GM19455 (cell line): ENCODE data around the gene DPEP2.
"Not testable (repeated sequence)": the region's sequence is repeated elsewhere in the genome, so short reads cannot be mapped to it uniquely, and the experiment has no call there.

ENCODE experiments used
- ATAC-seq: cut with Tn5 transposase; IDR thresholded peaks from one replicate; pipeline ENCODE4 v1.9.1; 2021; ENCODE audit not compliant: unreplicated experiment

Gene DPEP2

GRCh38 chr16:68005786-68006286, 6.6 kb upstream of the DPEP2 start:
- no peak for ATAC-seq

- ATAC-seq = no peak
Measured at GRCh38 chr16:68005211-68005610, 5.9 kb upstream of the DPEP2 start.

- ATAC-seq = no peak
Measured at GRCh38 chr16:68003031-68003430, 3.7 kb upstream of the DPEP2 start.

GRCh38 chr16:68000450-68000849, 1.2 kb upstream of the DPEP2 start:
- no peak for ATAC-seq

- no peak for ATAC-seq
Measured at GRCh38 chr16:67999985-68000384, 701 bp upstream of the DPEP2 start.

GRCh38 chr16:67998231-67998778, 979 bp downstream of the DPEP2 start:
- ATAC-seq = not testable (repeated sequence)

GRCh38 chr16:67996666-67997065, 2.6 kb downstream of the DPEP2 start:
- ATAC-seq = no peak

GRCh38 chr16:67995423-67995822, 3.9 kb downstream of the DPEP2 start:
- ATAC-seq = no peak

- not testable (repeated sequence) for ATAC-seq
Measured at GRCh38 chr16:67994040-67994408, 5.3 kb downstream of the DPEP2 start.

- peak; percentile 74 for ATAC-seq
Measured at GRCh38 chr16:67993207-67994039, 5.9 kb downstream of the DPEP2 start.

GRCh38 chr16:67992661-67993206, 6.5 kb downstream of the DPEP2 start:
- ATAC-seq = peak; percentile 16

GRCh38 chr16:67990018-67990386, 9.3 kb downstream of the DPEP2 start:
- no peak for ATAC-seq

GRCh38 chr16:67989322-67990017, 9.8 kb downstream of the DPEP2 start:
- no peak for ATAC-seq

- ATAC-seq = no peak
Measured at GRCh38 chr16:67988675-67989074, 10.6 kb downstream of the DPEP2 start.

- ATAC-seq = no peak
Measured at GRCh38 chr16:67987460-67988160, 11.7 kb downstream of the DPEP2 start.

GRCh38 chr16:67986949-67987348, 12.3 kb downstream of the DPEP2 start:
- ATAC-seq = no peak

GRCh38 chr16:67982011-67982696, 17.1 kb downstream of the DPEP2 start:
- ATAC-seq = no peak

GRCh38 chr16:67979955-67980678, 19.2 kb downstream of the DPEP2 start, which contains the start of gene DPEP3:
Gene DPEP3, minus strand, starts transcription at chr16:67980499. Its CDS starts 119 bp downstream, at chr16:67980380.
- no peak for ATAC-seq

GRCh38 chr16:67977469-67978227, 21.6 kb downstream of the DPEP2 start:
- ATAC-seq = no peak
